Gastroesophageal sphincter (tissue), 4 donors: Measurements from ENCODE around the gene SPATA3. TPM values are rescaled to one million over a fixed set of nuclear protein-coding genes. Genes with fewer than 3 reads are reported as not detected.

Source experiments
- ATAC-seq: fragments of 150-250 bp; one replicate; pipeline ENCODE4 v1.9.1; 2016; ENCODE audit warnings: mild to moderate bottlenecking, moderate library complexity
- H3K27ac ChIP-seq, 4 donors: fragments of 200-600 bp; sonication (generic) in 3 of 4; 1 replicate in 3 of 4; 2 replicates in 1 of 4; pipeline ENCODE4 v1.5.1; 2016 to 2019
- H3K27me3 ChIP-seq: fragments of 200-600 bp; sonication (generic); one replicate; pipeline ENCODE4 v1.5.1; 2019
- H3K36me3 ChIP-seq, 2 donors: fragments of 200-600 bp; sonication (generic); one replicate each; pipeline ENCODE4 v1.5.1; 2019; ENCODE audit warnings: control low read depth in 1 of 2
- H3K4me1 ChIP-seq, 3 donors: fragments of 200-600 bp; sonication (generic); 1 replicate in 2 of 3; 2 replicates in 1 of 3; pipeline ENCODE4 v1.5.1; 2016 to 2019; ENCODE audit warnings: control low read depth in 2 of 3
- H3K4me3 ChIP-seq, 2 donors: fragments of 200-600 bp; sonication (generic); one replicate each; pipeline ENCODE4 v1.5.1; 2019; ENCODE audit warnings: mild to moderate bottlenecking in 1 of 2, moderate library complexity in 1 of 2
- H3K9me3 ChIP-seq, 3 donors: fragments of 200-600 bp; sonication (generic); one replicate each; pipeline ENCODE4 v1.5.1; 2017 to 2019; ENCODE audit warnings: control low read depth in 2 of 3
- EP300 ChIP-seq: sonication (generic); formaldehyde crosslinking; IDR thresholded peaks from one replicate; pipeline ENCODE4 v1.6.1; 2017; ENCODE audit warnings: antibody characterized with exemption, mild to moderate bottlenecking
- POLR2A ChIP-seq, 2 donors: fragments of 450-650 bp; IDR thresholded peaks; one replicate each; pipeline ENCODE4 v1.6.1; 2017; ENCODE audit warnings: antibody characterized with exemption in 2 of 2, mild to moderate bottlenecking in 2 of 2, moderate library complexity in 1 of 2
- POLR2AphosphoS5 ChIP-seq: sonication (generic); formaldehyde crosslinking; IDR thresholded peaks from one replicate; pipeline ENCODE4 v1.6.1; 2017; ENCODE audit warnings: antibody characterized with exemption
- WGBS, 2 donors: methylation state at CpG; one replicate each; pipeline ENCODE4 v1.1.5; 2018; ENCODE audit warnings: low coverage in 1 of 2; 5-methylcytosine and 5-hydroxymethylcytosine counted together
- total RNA-seq, 4 donors: library from RNA; depleted of rRNA; stranded (reverse); fragments of >200 nt; gene quantifications; one replicate each; pipeline ENCODE4 v1.1.0, GENCODE V29; 2016
- TF ChIP-seq, protein P1 (sequence below), 4 experiments: fragments of 200-600 bp in 2 of 4; fragments of 450-650 bp in 2 of 4; sonication (generic) in 1 of 4; IDR thresholded peaks; one replicate each; pipeline ENCODE4 v1.5.1; 2017 to 2019; ENCODE audit warnings: antibody characterized with exemption in 4 of 4, mild to moderate bottlenecking in 2 of 4, moderate library complexity in 2 of 4

Gene SPATA3
- total RNA-seq, 4 donors from 2014 or later = not detected

DNA sequence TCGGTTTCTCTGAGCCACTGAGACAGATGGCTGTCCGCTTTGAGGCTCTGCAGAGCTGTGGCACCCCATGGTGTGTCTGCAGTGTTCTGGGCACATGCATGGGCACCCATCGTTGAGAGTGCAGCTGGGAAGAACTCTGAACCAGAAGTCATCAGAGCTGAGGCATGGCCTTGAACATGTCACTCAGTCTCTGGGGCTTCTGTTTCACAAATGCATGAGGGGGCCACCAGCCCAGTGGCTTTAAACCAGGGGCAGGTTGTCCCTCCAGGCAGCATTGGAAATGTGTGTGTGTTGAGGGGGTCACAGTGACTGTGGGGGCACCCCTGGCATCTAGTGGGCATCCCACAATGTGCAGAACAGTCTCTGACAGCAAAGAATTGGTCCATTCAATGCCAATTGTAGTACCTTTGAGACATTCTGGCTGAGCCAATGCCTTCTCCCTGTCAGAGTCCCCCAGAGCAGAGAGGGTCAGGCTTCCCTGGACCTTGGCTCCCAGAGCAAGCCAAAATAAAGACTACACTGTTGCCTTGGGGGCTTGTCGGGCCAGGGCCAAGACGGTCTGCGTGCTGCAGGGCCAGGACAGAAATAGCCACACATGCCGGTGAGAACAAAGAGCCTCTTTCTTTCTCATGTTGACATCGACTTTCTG, 51.5 kb downstream of the SPATA3 start:
- H3K9me3 ChIP-seq = no peaks in the 10 kb centered on the region
- no peak for ATAC-seq
- peaks cover 0 to 6% (median 4%) of the 10 kb centered on the region in 3 donors for H3K4me1 ChIP-seq
- TF ChIP-seq POLR2AphosphoS5 (no peak), POLR2A (IDR thresholded peaks at IDR 0.05) (no peak), EP300 (no peak)
- TF ChIP-seq, protein P1, sequence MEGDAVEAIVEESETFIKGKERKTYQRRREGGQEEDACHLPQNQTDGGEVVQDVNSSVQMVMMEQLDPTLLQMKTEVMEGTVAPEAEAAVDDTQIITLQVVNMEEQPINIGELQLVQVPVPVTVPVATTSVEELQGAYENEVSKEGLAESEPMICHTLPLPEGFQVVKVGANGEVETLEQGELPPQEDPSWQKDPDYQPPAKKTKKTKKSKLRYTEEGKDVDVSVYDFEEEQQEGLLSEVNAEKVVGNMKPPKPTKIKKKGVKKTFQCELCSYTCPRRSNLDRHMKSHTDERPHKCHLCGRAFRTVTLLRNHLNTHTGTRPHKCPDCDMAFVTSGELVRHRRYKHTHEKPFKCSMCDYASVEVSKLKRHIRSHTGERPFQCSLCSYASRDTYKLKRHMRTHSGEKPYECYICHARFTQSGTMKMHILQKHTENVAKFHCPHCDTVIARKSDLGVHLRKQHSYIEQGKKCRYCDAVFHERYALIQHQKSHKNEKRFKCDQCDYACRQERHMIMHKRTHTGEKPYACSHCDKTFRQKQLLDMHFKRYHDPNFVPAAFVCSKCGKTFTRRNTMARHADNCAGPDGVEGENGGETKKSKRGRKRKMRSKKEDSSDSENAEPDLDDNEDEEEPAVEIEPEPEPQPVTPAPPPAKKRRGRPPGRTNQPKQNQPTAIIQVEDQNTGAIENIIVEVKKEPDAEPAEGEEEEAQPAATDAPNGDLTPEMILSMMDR (IDR thresholded peaks at IDR 0.05) = no peak
- 27 to 75% methylated on average over 3 of the region's 8 CpGs for WGBS, 2 donors
- peaks cover 34% of the 10 kb centered on the region for H3K27me3 ChIP-seq
- no peak overlapping the region for H3K27ac ChIP-seq
- no peak overlapping the region for H3K4me3 ChIP-seq
- H3K36me3 ChIP-seq = no peaks in the 10 kb centered on the region

DNA sequence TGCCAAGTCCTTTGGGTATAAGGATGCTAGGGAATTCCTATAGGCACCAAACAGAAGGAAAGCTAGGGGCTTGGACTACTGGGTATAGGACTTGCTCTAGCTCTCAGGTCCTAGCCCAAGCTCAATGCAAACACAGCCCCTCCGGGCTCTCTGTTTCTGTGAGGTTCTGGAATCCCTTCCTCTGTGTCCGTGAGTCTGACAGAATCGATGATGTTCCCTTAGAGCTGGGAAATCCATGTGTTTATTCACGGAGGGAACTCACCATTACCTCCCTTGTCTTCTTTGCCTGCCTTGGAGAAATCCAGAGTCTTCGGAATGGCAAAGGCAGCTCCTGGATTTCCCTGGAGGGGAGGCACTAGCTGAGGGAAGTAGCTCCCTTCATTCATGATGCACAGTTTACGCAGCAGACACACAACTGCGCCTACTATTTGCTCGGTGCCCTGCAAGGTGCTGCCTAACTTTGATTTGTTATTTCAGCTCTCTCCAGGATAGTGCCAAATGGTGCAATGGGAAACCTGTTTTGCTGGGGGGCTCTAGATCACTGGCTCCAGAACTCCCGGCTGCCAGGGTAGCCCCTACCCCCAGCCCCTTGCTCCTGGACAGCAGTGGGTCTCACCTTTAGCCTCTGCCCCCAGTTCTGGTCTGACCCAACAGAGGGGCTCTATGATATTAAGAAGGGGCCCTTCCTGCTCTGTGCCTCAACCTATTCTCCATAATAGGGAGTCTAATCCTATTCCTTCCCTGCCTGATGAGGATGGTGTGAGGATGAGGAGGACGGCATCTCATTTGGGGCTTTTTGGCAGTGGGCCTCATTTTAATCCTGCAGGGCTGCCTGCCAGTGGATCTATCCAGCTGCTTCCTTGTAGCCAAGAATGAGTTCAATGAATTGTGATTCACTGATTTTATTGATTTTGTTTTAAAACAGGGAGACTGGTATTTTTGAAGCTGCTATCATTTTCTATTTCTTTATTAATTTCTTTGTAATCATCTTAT, 52.3 kb downstream of the SPATA3 start:
- no peak for ATAC-seq
- no peak overlapping the region for H3K27ac ChIP-seq
- H3K4me3 ChIP-seq = no peak overlapping the region
- H3K36me3 ChIP-seq = no peaks in the 10 kb centered on the region
- TF ChIP-seq POLR2AphosphoS5 = no peak
- TF ChIP-seq EP300 = no peak
- TF ChIP-seq, protein P1 (IDR thresholded peaks at IDR 0.05) = no peak
- TF ChIP-seq POLR2A (IDR thresholded peaks at IDR 0.05) = no peak
- peaks cover 0 to 14% (median 4%) of the 10 kb centered on the region in 3 donors for H3K4me1 ChIP-seq
- H3K27me3 ChIP-seq = peaks cover 34% of the 10 kb centered on the region
- WGBS, 2 donors = 70 to 75% methylated on average over 5 to 6 of the region's 10 CpGs
- H3K9me3 ChIP-seq = no peaks in the 10 kb centered on the region

- H3K4me3 ChIP-seq = no peak overlapping the region
- WGBS, 2 donors = 75 to 93% methylated on average over 10 of the region's 12 CpGs
- TF ChIP-seq POLR2AphosphoS5 (no peak), EP300 (no peak), POLR2A (IDR thresholded peaks at IDR 0.05) (no peak)
- TF ChIP-seq, protein P1 (IDR thresholded peaks at IDR 0.05) = no peak
- peaks cover 34% of the 10 kb centered on the region for H3K27me3 ChIP-seq
- H3K27ac ChIP-seq = no peak overlapping the region
- no peak for ATAC-seq
- no peaks in the 10 kb centered on the region for H3K36me3 ChIP-seq
- no peaks in the 10 kb centered on the region for H3K9me3 ChIP-seq
- H3K4me1 ChIP-seq = peaks cover 0 to 17% (median 4%) of the 10 kb centered on the region in 3 donors
Observed at GRCh38 chr2:231049286-231050017, 53.5 kb downstream of the SPATA3 start.

DNA sequence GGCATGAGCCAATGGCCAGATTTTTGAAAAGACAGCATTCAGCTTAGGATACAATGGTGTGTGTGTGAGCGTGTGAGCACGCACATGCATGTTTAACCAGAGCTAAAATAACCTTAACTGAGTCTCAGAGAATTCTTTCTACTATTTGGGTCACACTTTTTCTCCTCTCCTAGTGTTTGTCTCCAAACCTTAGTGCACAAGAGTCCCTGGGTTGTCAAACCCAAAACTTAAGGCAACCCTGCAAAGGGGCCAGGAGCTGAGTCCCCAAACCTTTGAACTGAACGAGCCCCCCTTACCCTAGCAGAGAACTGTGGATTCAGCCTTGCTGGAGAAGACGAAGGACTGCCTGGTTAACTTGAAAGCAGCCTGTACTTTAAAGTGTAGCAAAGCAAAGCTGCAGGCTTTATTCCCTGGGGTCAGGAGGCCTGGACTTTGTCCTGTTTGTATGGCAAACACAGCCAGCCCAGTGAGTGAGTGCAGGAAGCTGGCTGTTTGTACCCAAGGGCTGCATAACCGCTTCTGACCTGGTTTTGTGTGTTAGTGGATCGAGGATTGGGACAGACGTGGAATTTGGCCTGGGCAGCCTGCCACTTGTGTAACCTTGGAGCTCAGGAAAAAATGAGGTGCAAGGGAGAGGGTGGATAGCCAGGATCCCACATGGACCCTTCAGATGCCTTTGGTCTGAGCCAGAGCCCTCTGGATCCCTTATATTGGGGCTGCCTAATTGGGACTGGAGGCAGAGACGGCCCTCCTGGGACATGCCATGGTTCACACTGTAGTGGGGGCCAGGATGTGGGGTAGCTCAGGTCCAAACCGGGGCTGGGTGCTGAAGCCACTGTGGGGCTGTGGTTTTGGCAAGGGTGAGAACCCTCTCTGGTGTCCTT, 54.3 kb downstream of the SPATA3 start:
- 75 to 93% methylated on average over 2 to 4 of the region's 9 CpGs for WGBS, 2 donors
- no peaks in the 10 kb centered on the region for H3K36me3 ChIP-seq
- H3K27ac ChIP-seq = no peak overlapping the region
- H3K4me3 ChIP-seq = no peak overlapping the region
- H3K4me1 ChIP-seq = peaks cover 0 to 17% (median 4%) of the 10 kb centered on the region in 3 donors
- no peak for ATAC-seq
- no peaks in the 10 kb centered on the region for H3K9me3 ChIP-seq
- TF ChIP-seq POLR2A (IDR thresholded peaks at IDR 0.05) (no peak), POLR2AphosphoS5 (no peak), EP300 (no peak)
- TF ChIP-seq, protein P1 (IDR thresholded peaks at IDR 0.05) = no peak
- H3K27me3 ChIP-seq = peaks cover 34% of the 10 kb centered on the region
